HG03025 (cell line): ENCODE data around the gene CGN.

Experiments used
- ATAC-seq: cut with Tn5 transposase; IDR thresholded peaks from one replicate; pipeline ENCODE4 v1.9.1; 2021; ENCODE audit warnings: mild to moderate bottlenecking, moderate library complexity; ENCODE audit not compliant: unreplicated experiment, low FRiP score

The CGN gene, protein sequence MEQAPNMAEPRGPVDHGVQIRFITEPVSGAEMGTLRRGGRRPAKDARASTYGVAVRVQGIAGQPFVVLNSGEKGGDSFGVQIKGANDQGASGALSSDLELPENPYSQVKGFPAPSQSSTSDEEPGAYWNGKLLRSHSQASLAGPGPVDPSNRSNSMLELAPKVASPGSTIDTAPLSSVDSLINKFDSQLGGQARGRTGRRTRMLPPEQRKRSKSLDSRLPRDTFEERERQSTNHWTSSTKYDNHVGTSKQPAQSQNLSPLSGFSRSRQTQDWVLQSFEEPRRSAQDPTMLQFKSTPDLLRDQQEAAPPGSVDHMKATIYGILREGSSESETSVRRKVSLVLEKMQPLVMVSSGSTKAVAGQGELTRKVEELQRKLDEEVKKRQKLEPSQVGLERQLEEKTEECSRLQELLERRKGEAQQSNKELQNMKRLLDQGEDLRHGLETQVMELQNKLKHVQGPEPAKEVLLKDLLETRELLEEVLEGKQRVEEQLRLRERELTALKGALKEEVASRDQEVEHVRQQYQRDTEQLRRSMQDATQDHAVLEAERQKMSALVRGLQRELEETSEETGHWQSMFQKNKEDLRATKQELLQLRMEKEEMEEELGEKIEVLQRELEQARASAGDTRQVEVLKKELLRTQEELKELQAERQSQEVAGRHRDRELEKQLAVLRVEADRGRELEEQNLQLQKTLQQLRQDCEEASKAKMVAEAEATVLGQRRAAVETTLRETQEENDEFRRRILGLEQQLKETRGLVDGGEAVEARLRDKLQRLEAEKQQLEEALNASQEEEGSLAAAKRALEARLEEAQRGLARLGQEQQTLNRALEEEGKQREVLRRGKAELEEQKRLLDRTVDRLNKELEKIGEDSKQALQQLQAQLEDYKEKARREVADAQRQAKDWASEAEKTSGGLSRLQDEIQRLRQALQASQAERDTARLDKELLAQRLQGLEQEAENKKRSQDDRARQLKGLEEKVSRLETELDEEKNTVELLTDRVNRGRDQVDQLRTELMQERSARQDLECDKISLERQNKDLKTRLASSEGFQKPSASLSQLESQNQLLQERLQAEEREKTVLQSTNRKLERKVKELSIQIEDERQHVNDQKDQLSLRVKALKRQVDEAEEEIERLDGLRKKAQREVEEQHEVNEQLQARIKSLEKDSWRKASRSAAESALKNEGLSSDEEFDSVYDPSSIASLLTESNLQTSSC

GRCh38 chr1:151510957-151511635, at the start of gene CGN:
Gene CGN, plus strand, starts transcription at chr1:151511387. Its CDS starts 7,133 bp downstream, at chr1:151518520.
- peak; percentile 66 for ATAC-seq

- ATAC-seq = no peak
Observed at GRCh38 chr1:151461694-151462093, 49.5 kb upstream of the CGN start.

- no peak for ATAC-seq
Observed at GRCh38 chr1:151465026-151465425, 46.2 kb upstream of the CGN start.

GRCh38 chr1:151472856-151473731, 38.1 kb upstream of the CGN start:
- ATAC-seq = no peak

DNA sequence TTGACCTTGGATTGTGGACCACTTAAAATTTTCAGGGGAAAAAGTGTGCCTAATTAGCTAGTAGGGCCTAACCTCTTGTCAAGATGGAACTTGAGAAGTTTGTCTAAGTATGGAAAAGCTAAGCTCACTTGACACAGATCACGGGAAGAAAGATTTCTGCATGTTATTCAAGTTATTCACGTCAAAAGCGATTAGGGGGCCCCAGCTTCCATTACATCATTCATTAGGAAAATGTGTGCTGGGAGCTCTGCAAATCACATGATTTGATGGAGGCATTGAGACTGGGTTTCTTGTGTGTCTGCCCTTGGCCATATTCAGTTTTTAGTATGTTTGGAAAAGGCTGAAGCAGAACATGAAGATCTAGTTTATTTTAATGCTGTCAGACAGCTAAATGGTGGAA, 36.4 kb upstream of the CGN start:
- no peak for ATAC-seq

DNA sequence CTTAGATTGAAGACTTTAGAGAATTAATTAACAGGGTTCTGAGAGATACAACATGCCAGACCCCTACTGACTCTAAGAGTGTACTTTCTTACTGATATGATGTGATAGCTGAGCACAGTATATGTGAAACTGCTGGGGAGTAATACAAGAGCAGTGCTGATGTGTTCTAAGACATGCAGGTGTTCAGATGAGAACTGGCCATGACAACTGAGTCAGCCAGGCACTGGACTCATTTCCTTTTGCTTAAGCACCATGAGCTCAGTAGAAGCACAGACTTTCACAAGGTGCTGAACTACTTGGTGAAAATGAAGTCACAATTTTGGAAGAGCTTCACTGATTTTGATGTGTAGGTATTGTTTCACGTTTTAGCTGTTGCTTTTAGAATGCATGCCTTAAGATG, 36.0 kb upstream of the CGN start:
- no peak for ATAC-seq

DNA sequence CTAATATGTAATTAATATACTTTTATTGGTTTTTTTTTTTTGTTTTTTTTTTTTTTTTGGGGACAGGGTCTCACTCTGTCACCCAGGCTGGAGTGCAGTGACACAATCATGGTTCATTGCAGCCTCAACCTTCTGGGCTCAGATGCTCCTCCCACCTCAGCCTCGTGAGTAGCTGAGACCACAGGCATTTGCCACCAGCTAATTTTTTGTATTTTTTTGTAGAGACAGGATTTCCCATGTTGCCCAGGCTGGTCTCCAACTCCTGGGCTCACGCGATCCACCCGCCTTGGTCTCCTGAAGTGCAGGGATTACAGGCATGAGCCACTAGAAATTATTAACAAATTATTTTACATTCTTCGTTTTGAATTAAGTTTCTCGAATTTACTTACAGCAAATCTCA, 35.1 kb upstream of the CGN start:
- no peak for ATAC-seq

DNA sequence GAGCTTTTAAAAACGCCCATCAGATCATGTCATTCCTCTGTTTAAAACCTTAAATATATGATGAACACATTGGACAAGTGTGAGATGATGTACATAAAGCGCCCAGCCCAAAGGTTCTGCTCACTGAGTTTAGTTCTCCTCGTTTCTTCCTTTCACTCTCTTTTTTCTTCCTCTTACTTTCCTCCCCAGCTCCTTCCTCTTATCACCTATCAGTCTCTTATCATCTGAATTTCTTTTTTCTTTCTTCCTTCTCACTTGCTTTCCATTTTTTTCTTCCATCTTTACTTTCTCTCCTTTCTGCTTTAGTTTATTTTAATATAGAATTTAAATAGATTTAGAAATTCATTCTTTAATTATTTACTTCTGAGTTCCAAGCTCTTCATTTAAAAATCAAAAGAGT, 34.1 kb upstream of the CGN start:
- no peak for ATAC-seq

DNA sequence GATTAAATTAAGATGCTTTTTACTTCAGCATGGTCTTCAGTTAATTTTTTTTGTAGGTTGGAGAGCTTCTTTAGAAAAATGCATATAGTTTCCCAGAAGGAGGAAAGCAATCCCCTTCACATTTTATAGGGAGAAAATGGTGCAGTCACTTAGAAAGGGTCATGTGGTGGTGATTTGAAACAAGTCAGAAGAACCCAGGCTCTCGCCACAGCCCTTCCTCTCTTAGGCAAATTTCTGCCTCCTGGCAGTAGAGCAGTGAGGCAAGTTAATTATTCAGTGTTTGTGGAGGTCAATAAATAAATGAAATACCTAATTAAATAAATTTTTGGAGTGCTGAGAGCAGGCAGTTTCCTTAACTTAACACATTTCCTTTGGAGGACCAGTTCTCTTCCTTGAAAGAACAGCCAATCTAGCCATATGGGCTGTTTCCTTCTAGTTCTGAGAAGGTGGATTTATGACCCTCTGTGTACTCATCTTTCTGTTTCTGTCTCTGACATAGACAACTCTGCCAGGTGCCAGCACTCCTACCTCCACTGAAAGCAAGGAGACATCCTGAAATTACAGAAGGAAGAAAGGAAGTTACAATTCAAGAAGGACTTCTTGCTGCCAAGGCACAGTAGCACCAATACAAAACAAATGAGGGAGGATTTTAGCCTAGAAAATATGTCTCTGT, 32.9 kb upstream of the CGN start:
- ATAC-seq = no peak

GRCh38 chr1:151478923-151479322, 32.3 kb upstream of the CGN start:
- no peak for ATAC-seq

DNA sequence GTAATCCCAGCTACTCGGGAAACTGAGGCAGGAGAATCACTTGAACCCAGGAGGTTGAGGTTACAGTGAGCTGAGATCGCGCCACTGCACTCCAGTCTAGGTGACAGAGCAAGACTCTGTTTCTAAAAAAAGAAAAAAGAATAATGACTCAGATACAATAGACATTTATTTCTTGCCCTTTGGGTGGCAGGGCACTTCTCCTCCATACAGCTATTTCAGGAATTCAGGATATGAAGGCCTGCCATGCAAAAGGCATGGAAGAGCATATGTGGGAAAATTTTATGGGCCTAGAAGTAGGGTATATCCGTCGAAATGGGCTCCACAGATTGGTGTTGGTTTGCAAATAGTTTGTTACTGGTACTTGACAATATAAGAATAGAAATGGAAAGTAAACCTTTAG, 31.7 kb upstream of the CGN start:
- no peak for ATAC-seq

- ATAC-seq = no peak
Observed at GRCh38 chr1:151482017-151482416, 29.2 kb upstream of the CGN start.

DNA sequence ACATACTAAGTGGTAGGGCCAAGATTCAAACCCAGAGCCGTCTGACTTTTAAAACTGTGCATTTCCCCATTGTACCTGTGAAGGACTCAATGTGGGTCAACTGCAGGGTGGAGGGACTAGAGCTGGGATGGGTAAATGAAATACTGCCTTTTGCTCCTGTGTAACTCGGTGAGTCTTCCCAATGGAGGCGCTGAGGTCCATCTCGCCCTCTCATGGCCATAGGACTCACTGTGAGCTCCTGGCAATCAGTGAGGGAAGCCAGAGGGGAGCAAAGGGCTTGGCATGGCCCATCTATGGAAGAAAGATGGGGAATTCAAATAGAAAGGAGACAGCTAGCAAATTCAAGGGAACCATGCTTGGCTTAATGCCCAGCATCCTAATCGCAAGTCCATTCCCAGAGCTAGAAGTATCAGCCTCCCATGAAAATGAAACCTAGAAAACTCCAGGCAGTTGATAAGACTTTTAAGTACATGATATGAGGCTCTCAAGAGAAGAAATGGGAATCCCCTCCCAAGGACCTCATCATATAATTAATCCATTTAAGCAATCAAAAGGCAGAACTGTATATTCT, 25.4 kb upstream of the CGN start:
- ATAC-seq = no peak

- ATAC-seq = no peak
Observed at GRCh38 chr1:151486557-151486956, 24.6 kb upstream of the CGN start.

DNA sequence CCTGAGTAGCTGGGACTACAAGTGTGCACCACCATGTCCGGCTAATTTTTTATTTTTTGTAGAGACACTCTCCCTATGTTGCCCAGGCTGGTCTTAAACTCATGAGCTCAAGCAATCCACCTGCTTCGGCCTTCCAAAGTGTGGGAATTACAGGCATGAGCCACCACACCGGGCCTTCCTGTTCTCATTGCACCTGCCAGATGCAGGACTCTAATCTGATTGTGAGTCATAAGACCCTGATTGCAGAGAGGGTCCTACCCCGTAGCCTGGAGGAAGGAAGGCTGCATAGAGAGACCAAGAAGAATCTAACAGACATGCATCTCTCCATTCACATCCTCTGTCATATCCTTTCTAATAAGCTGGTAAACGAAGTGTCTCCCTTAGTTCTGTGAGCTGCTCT, 19.5 kb upstream of the CGN start:
- no peak for ATAC-seq

GRCh38 chr1:151492120-151492519, 19.1 kb upstream of the CGN start:
- ATAC-seq = no peak

DNA sequence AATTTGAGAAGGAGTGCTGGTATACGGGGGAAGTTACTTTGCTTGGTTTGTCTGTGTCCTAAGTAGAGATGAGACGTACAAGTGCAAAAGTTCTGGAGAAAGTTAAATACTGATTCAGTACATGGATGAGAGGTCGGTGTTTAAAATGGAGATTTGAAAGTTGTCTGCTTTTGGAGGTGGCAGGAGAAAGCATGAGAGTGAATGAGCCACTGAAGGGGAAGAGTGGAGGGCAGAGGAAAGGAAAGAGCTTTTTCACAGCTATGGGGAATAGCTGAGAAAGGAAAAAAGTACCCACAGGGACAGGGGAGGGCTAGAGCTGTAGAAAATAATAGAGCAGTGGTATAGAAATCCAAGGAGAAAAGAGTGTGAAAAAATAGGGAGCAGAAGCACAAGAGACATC, 18.1 kb upstream of the CGN start:
- ATAC-seq = no peak

DNA sequence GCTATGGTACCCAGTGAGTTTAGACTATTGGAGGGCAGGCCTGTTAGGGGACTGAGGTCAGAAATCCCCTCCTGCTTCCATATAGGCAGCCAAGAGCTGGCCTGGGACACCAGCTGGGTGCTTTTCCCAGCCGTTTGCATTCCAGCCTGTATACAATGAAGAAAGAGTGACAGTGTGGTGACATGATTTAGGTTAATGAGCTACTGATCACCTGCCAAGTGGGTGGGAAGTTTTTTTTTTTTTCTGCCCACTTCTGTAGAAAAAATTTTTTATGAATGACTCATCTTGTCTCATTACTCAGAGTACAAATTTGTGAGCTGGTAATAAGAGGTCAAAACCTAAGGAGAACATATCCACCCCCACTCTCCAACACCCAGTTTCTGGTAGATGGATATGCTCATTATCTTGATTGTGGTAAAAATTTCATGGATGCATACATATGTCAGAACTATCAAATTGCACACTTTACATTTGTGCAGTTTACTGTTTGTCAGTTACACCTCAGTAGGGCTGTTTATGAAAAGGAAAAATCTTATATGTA, 16.4 kb upstream of the CGN start:
- no peak for ATAC-seq
